Occipital lobe (tissue), 2 donors: ENCODE measurements around the gene DNAJC5. TPM values are rescaled to one million over a fixed set of nuclear protein-coding genes. Genes with fewer than 3 reads are reported as not detected.
"Not testable (repeated sequence)": the region's sequence is repeated elsewhere in the genome, so short reads cannot be mapped to it uniquely, and the experiment has no call there.

Experiments
- DNase-seq: peaks from one replicate; lab custom pipeline; 2025; lab: John Stamatoyannopoulos, UW
- total RNA-seq: library from RNA; depleted of rRNA; stranded (reverse); fragments of >200 nt; gene quantifications from one replicate; pipeline ENCODE4 v1.2.3, GENCODE V29; 2014

DNAJC5 gene
- total RNA-seq, 1 donor from 2014 or later, result 99.7 TPM

- DNase-seq, result no peak
Observed at GRCh38 chr20:63861365-63861934, 33.5 kb upstream of the DNAJC5 start, which contains the start of gene ABHD16B. ABHD16B (plus strand) TSS chr20:63861498; CDS start chr20:63861541, 43 bp downstream.

- DNase-seq, result no peak
Observed at GRCh38 chr20:63861981-63862901, 32.7 kb upstream of the DNAJC5 start.

GRCh38 chr20:63863021-63863797, 31.7 kb upstream of the DNAJC5 start:
- no peak for DNase-seq

DNA sequence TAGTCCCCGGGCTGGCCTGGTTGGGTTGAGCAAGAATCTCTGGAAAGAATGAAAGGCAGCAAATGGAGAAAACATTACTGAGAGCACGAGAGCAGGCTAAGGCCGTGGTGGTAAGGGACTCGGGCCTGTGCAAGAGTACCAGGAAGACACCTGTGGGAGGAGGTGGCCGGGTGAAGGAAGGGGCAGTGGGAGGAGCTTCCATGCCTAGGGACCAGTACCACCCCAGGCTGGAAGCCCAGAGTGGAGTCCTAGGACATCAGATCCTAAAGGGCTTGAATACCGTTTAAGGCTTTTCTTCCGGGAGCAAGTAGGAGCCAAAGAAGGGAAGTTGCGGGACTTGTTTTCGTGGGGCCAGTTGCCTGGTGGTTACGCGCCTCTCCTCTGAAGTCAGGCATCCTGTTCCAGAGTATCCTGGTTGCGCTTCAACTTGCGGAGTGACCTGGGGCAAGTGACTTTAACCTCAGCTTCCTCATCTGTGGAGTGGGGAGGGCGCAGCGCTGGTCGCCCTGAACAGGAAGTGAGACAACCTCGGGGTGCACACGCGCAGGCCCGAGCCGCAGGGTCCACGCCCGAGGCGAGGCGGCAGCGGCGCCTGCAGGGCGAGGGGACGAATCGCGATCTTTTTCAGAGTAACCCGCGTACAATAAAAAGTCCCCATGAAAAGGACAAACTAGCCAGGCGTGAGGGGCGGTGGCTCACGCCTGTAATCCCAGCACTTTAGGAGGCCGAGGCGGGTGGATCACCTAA, 31.0 kb upstream of the DNAJC5 start:
- peak; percentile 53 for DNase-seq

DNA sequence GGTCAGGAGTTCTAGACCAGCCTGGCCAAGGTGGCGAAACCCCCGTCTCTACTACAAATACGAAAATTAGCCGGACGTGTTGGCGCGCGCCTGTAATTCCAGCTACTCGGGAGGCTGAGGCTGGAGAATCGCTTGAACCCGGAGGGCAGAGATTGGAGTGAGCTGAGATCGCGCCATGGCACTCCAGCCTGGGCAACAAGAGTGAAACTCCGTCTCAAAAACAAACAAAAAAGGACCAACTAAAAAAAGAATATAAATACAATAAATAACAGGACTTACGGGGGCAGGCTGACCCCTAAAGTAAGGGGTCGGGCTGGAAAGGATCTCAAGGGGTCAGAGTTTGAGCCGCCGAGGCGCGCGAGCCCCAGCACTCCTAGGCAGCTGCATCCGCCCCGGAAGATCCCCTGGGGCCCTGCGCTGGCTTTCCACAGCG, 30.4 kb upstream of the DNAJC5 start:
- no peak for DNase-seq

- peak; percentile 98 for DNase-seq
Observed at GRCh38 chr20:63864978-63865640, 29.8 kb upstream of the DNAJC5 start, which contains the start of gene TPD52L2. TPD52L2 (plus strand) TSS chr20:63865270; CDS start chr20:63865366, 96 bp downstream.

GRCh38 chr20:63867042-63867441, 27.9 kb upstream of the DNAJC5 start:
- not testable (repeated sequence) for DNase-seq

DNA sequence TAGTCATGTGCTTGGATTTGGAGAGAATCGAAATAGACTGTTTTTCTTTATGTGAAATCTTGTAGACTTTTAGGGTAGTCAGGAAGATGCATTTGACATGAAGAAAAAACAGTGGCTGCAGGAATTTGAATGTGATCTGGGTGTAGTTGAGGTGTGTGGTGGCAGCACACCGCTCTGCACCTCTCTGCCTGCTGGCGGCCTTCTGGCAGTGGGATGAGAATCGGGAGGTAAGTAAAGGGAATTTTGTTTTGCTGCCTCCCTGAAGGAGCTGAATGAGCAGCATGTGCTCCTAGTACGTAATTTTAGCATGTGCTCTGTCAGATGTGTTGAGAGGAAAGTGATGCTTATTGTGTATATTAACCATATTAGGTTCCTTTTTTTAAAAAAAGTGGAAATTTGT, 26.7 kb upstream of the DNAJC5 start:
- no peak for DNase-seq

GRCh38 chr20:63873477-63873971, 21.4 kb upstream of the DNAJC5 start:
- no peak for DNase-seq

GRCh38 chr20:63874241-63874640, 20.7 kb upstream of the DNAJC5 start:
- DNase-seq, result not testable (repeated sequence)

GRCh38 chr20:63876489-63877036, 18.4 kb upstream of the DNAJC5 start:
- DNase-seq, result no peak

DNA sequence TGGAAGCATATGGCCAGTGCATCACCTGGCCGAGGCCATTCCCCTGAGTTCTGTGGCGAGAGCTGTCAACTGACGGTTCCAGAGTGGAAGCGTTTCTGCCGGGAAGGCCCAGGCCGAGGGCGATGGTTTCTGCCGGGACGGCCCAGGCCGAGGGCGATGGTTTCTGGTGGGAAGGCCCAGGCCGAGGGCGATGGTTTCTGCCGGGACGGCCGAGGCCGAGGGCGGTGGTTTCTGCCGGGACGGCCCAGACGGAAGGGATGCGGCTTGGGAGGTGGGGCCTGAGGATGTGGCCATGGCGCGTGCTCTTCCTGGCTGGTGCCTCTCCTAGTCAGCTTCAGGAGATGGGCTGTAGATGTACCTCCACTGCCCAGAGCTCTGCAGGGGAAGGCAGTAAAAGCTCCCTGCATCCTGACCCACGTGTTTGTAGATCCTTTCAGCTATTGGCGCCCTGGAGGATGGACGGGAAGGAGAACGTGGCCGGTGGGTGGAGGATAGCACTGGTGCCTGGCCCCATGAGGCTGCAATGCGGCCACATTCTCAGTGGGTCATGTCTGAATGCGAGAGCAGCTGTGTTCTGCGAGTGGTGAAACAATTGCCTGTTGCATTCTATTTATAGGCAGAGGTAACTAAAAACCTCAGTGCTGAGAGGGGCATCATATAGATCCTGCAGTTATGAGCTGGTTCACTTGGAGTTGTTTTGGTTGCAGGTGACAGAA, 17.0 kb upstream of the DNAJC5 start:
- no peak for DNase-seq

- no peak for DNase-seq
Observed at GRCh38 chr20:63878899-63879663, 15.8 kb upstream of the DNAJC5 start.

DNA sequence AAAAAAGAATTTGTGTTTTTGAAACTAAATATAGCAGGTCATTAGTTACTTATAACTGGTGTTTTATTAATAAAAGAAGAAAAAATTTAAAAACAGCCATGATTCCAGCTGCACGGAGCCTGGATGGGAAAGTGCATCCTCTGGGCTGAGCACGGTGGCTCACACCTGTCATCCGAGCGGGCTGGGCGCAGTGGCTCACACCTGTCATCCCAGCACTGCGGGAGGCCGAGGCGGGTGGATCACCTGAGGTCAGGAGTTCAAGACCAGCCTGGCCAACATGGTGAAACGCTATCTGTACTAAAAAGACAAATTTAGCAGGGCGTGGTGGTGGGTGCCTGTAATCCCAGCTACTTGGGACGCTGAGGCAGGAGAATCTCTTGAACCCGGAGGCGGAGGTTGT, 14.0 kb upstream of the DNAJC5 start:
- DNase-seq, result not testable (repeated sequence)

GRCh38 chr20:63881451-63882226, 13.3 kb upstream of the DNAJC5 start:
- no peak for DNase-seq

DNA sequence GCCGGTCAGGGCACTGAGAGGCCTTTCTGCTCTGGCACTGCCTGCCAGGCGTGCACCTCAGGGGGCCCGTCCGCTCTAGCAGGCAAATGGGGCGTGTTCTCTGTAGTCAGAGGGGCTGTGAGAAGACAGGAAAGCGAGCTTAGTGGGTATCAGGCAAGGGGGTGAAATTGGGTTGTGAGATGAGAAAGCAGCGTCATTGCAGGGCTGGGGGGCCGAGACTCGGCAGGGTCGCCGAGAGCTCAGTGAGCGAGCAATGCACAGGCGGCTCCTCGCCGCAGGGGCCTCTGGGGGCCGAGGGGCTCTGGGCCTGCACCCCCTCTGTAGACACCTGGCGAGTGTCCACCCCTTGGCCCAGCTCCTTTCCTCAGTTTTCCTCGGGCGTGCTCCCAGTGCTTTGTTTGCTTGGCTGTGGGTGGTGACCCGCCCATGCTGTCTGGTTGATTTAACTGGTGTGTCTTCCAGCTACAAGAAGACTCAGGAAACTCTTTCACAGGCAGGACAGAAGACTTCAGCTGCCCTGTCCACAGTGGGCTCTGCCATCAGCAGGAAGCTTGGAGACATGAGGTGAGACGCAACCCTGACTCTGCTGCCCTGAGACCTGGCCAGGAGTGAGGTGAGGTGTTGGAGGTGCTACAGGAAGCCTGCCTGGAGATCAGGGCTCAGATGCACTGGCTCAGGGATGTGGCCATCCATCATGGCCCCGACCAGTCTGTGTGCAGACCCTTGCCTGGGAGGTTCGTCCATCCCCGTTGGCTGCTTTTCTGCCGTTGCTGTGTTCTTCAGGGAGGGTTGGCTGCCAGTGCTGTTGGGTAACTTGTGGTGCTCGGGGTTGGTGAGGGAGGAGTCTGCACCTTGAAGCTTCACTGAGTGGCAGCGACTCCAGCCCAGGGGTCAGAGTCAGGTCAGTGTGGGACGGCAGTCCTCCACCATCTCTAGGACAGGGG, 12.4 kb upstream of the DNAJC5 start:
- DNase-seq, result no peak

GRCh38 chr20:63883201-63883593, 11.7 kb upstream of the DNAJC5 start:
- no peak for DNase-seq
